Mesendoderm (in vitro differentiated cells): ENCODE data around the gene GPT2.

Experiments used
- DNase-seq: peaks from one replicate; pipeline ENCODE4 v3.0.0; 2013
- H2AK5ac ChIP-seq: 2 replicates; pipeline ENCODE4 v1.6.1; 2013; ENCODE audit warnings: low read length, inconsistent platforms
- H2BK120ac ChIP-seq: 2 replicates; pipeline ENCODE4 v1.6.1; 2013; ENCODE audit warnings: low read depth, mild to moderate bottlenecking, low read length, moderate library complexity, mixed read lengths
- H2BK15ac ChIP-seq: replicated peaks from 2 replicates; pipeline ENCODE4 v1.6.1; 2013; ENCODE audit warnings: low read depth, mild to moderate bottlenecking, moderate library complexity
- H2BK5ac ChIP-seq: 2 replicates; pipeline ENCODE4 v1.6.1; 2013; ENCODE audit warnings: low read length, inconsistent platforms
- H3K18ac ChIP-seq: 2 replicates; pipeline ENCODE4 v1.6.1; 2013; ENCODE audit warnings: mild to moderate bottlenecking, low read length, mixed read lengths
- H3K23ac ChIP-seq: one replicate; pipeline ENCODE4 v1.6.1; 2013; ENCODE audit warnings: low read length
- H3K27ac ChIP-seq: 2 replicates; pipeline ENCODE4 v1.5.1; 2013; ENCODE audit warnings: low read depth, mild to moderate bottlenecking, inconsistent platforms, low read length, moderate library complexity
- H3K27me3 ChIP-seq: 2 replicates; pipeline ENCODE4 v1.6.1; 2013; ENCODE audit warnings: low read length, control low read depth, mild to moderate bottlenecking, inconsistent platforms; ENCODE audit not compliant: insufficient read depth, poor library complexity
- H3K36me3 ChIP-seq: 2 replicates; pipeline ENCODE4 v1.6.1; 2013; ENCODE audit warnings: low read length, inconsistent platforms; ENCODE audit not compliant: control insufficient read depth, insufficient read depth
- H3K4ac ChIP-seq: one replicate; pipeline ENCODE4 v1.6.1; 2013; ENCODE audit warnings: low read depth, mild to moderate bottlenecking, low read length, moderate library complexity
- H3K4me1 ChIP-seq: 2 replicates; pipeline ENCODE4 v1.6.1; 2013; ENCODE audit warnings: low read depth, low read length, inconsistent platforms; ENCODE audit not compliant: control insufficient read depth
- H3K4me2 ChIP-seq: 2 replicates; pipeline ENCODE4 v1.6.1; 2013; ENCODE audit warnings: low read length
- H3K4me3 ChIP-seq: 2 replicates; pipeline ENCODE4 v1.5.1; 2013; ENCODE audit warnings: mild to moderate bottlenecking, low read length
- H3K56ac ChIP-seq: one replicate; pipeline ENCODE4 v1.6.1; 2013; ENCODE audit warnings: low read length
- H3K79me1 ChIP-seq: 2 replicates; pipeline ENCODE4 v1.6.1; 2013; ENCODE audit warnings: low read length, inconsistent platforms
- H3K79me2 ChIP-seq: 2 replicates; pipeline ENCODE4 v1.6.1; 2013; ENCODE audit warnings: mild to moderate bottlenecking, low read length; ENCODE audit not compliant: control insufficient read depth, insufficient read depth
- H3K9ac ChIP-seq: 2 replicates; pipeline ENCODE4 v1.6.1; 2013; ENCODE audit warnings: low read length, inconsistent platforms
- H4K5ac ChIP-seq: one replicate; pipeline ENCODE4 v1.6.1; 2013; ENCODE audit warnings: low read length
- H4K8ac ChIP-seq: one replicate; pipeline ENCODE4 v1.6.1; 2013; ENCODE audit warnings: low read depth, mild to moderate bottlenecking, control low read depth, low read length, moderate library complexity
- WGBS: extraction: QIAGEN DNeasy Blood & Tissue Kit; methylation state at CpG from one replicate; pipeline ENCODE4 v1.1.7; 2013; ENCODE audit warnings: low lambda C conversion rate, missing lambda C conversion rate; ENCODE audit not compliant: insufficient coverage; ENCODE audit errors: extremely low coverage; 5-methylcytosine and 5-hydroxymethylcytosine counted together

GPT2 gene

GRCh38 chr16:46968063-46968435, 83.9 kb downstream of the GPT2 start:
- Histone ChIP-seq H3K79me1 (peaks cover 12% of the 10 kb centered on the region), H3K4me3 (no peak overlapping the region), H2BK15ac (no peak overlapping the region), H4K5ac (no peak overlapping the region), H3K4me1 (peaks cover 5% of the 10 kb centered on the region), H3K27ac (no peak overlapping the region), H4K8ac (no peak overlapping the region), H2BK120ac (no peak overlapping the region), H3K36me3 (peaks cover 14% of the 10 kb centered on the region), H3K79me2 (peaks cover 34% of the 10 kb centered on the region), H3K56ac (no peak overlapping the region), H3K27me3 (no peaks in the 10 kb centered on the region), H3K18ac (no peak overlapping the region), H2AK5ac (no peak overlapping the region), H3K9ac (no peak overlapping the region), H3K4ac (no peak overlapping the region), H3K23ac (no peak overlapping the region), H3K4me2 (no peak overlapping the region), H2BK5ac (no peak overlapping the region)
- no peak for DNase-seq
- WGBS: 100% methylated on average over 1 of the region's 2 CpGs

- Histone ChIP-seq H3K18ac (no peak overlapping the region), H3K27me3 (no peaks in the 10 kb centered on the region), H2AK5ac (no peak overlapping the region), H3K27ac (no peak overlapping the region), H3K79me1 (peaks cover 12% of the 10 kb centered on the region), H2BK15ac (no peak overlapping the region), H3K4me3 (no peak overlapping the region), H3K4me2 (no peak overlapping the region), H4K8ac (no peak overlapping the region), H2BK120ac (no peak overlapping the region), H2BK5ac (no peak overlapping the region), H3K4ac (no peak overlapping the region), H4K5ac (no peak overlapping the region), H3K4me1 (peaks cover 8% of the 10 kb centered on the region), H3K79me2 (peaks cover 37% of the 10 kb centered on the region), H3K9ac (no peak overlapping the region), H3K36me3 (peaks cover 14% of the 10 kb centered on the region), H3K23ac (no peak overlapping the region), H3K56ac (no peak overlapping the region)
- WGBS: no CpG with 5 or more reads among the region's 2 CpGs
- DNase-seq: no peak
Measured at GRCh38 chr16:46970089-46970488, 85.9 kb downstream of the GPT2 start.

GRCh38 chr16:46971271-46971670, 87.1 kb downstream of the GPT2 start:
- Histone ChIP-seq H3K79me2 (peaks cover 37% of the 10 kb centered on the region), H3K9ac (no peak overlapping the region), H3K4me2 (no peak overlapping the region), H3K27ac (no peak overlapping the region), H3K4me1 (peaks cover 8% of the 10 kb centered on the region), H3K4ac (no peak overlapping the region), H2BK15ac (no peak overlapping the region), H4K8ac (no peak overlapping the region), H4K5ac (no peak overlapping the region), H2BK5ac (no peak overlapping the region), H3K27me3 (no peaks in the 10 kb centered on the region), H3K23ac (peak overlapping the region; percentile 45), H3K4me3 (no peak overlapping the region), H3K18ac (no peak overlapping the region), H3K56ac (peak overlapping the region; percentile 56), H3K36me3 (peaks cover 12% of the 10 kb centered on the region), H3K79me1 (peaks cover 12% of the 10 kb centered on the region), H2AK5ac (no peak overlapping the region), H2BK120ac (no peak overlapping the region)
- no peak for DNase-seq
- WGBS: no CpG with 5 or more reads among the region's 7 CpGs

- Histone ChIP-seq H3K27ac (peak overlapping the region; percentile 88), H3K4me3 (peak overlapping the region; percentile 98), H4K5ac (no peak overlapping the region), H3K23ac (no peak overlapping the region), H2BK15ac (no peak overlapping the region), H3K9ac (peak overlapping the region; percentile 98), H3K18ac (peak overlapping the region; percentile 46), H3K79me1 (peaks cover 10% of the 10 kb centered on the region), H3K27me3 (no peaks in the 10 kb centered on the region), H3K79me2 (peaks cover 37% of the 10 kb centered on the region), H2AK5ac (no peak overlapping the region), H3K36me3 (peaks cover 10% of the 10 kb centered on the region), H3K4ac (no peak overlapping the region), H3K4me2 (peak overlapping the region; percentile 89), H3K4me1 (peaks cover 8% of the 10 kb centered on the region), H3K56ac (peak overlapping the region; percentile 99), H2BK120ac (no peak overlapping the region), H4K8ac (peak overlapping the region; percentile 65), H2BK5ac (no peak overlapping the region)
- peak; percentile 57 for DNase-seq
- WGBS: no CpG with 5 or more reads among the region's 48 CpGs
Measured at GRCh38 chr16:46972429-46973206, 88.5 kb downstream of the GPT2 start.

GRCh38 chr16:46973207-46973995, 89.2 kb downstream of the GPT2 start, which contains the start of gene DNAJA2:
Gene DNAJA2 (minus strand): TSS chr16:46973674. CDS start chr16:46973572, 102 bp downstream.
- peaks cover 5% of the 10 kb centered on the region for H3K36me3 ChIP-seq
- no peak within 1 kb of the TSS for H2BK120ac ChIP-seq
- H3K4me2 ChIP-seq: peak within 1 kb of the TSS; percentile 96
- H3K9ac ChIP-seq: peak within 1 kb of the TSS; percentile 98
- no peaks in the 10 kb centered on the region for H3K27me3 ChIP-seq
- peak within 1 kb of the TSS; percentile 88 for H3K27ac ChIP-seq
- no peak within 1 kb of the TSS for H2BK15ac ChIP-seq
- peak within 1 kb of the TSS; percentile 98 for H3K4me3 ChIP-seq
- H4K8ac ChIP-seq: peak within 1 kb of the TSS; percentile 65
- peak within 1 kb of the TSS; percentile 85 for H3K18ac ChIP-seq
- DNase-seq: peak; percentile 94
- H3K23ac ChIP-seq: peak within 1 kb of the TSS; percentile 15
- no peak within 1 kb of the TSS for H3K4ac ChIP-seq
- H3K56ac ChIP-seq: peak within 1 kb of the TSS; percentile 99
- H2BK5ac ChIP-seq: peak within 1 kb of the TSS; percentile 80
- H2AK5ac ChIP-seq: no peak within 1 kb of the TSS
- H3K79me2 ChIP-seq: peaks cover 34% of the 10 kb centered on the region
- no peak within 1 kb of the TSS for H4K5ac ChIP-seq
- H3K4me1 ChIP-seq: peaks cover 8% of the 10 kb centered on the region
- H3K79me1 ChIP-seq: peaks cover 9% of the 10 kb centered on the region
- no CpG with 5 or more reads among the region's 86 CpGs for WGBS
